HEK293 (cell line): ENCODE measurements around the gene CNPY4.

Experiments
- GLIS1 ChIP-seq: fragments of 450-650 bp; formaldehyde crosslinking; IDR thresholded peaks from 2 replicates; pipeline ENCODE4 v1.5.1; 2016; ENCODE audit warnings: missing biosample characterization, missing genetic modification characterization
- KLF1 ChIP-seq: fragments of 450-650 bp; formaldehyde crosslinking; IDR thresholded peaks from 2 replicates; pipeline ENCODE4 v1.5.1; 2016; ENCODE audit warnings: missing biosample characterization, missing genetic modification characterization
- KLF8 ChIP-seq: fragments of 450-650 bp; formaldehyde crosslinking; IDR thresholded peaks from 2 replicates; pipeline ENCODE4 v1.5.1; 2016; ENCODE audit warnings: missing biosample characterization, missing genetic modification characterization
- SCRT2 ChIP-seq: fragments of 450-650 bp; formaldehyde crosslinking; IDR thresholded peaks from 2 replicates; pipeline ENCODE4 v1.5.1; 2016; ENCODE audit warnings: missing biosample characterization, missing genetic modification characterization
- YY1 ChIP-seq: fragments of 450-650 bp; formaldehyde crosslinking; IDR thresholded peaks from 2 replicates; pipeline ENCODE4 v1.5.1; 2018; ENCODE audit warnings: missing biosample characterization, missing genetic modification characterization
- ZBTB17 ChIP-seq: fragments of 450-650 bp; formaldehyde crosslinking; IDR thresholded peaks from 2 replicates; pipeline ENCODE4 v1.5.1; 2016; ENCODE audit warnings: missing biosample characterization, missing genetic modification characterization
- ZBTB20 ChIP-seq: fragments of 450-650 bp; formaldehyde crosslinking; IDR thresholded peaks from 2 replicates; pipeline ENCODE4 v1.5.1; 2016; ENCODE audit warnings: missing biosample characterization, missing genetic modification characterization
- ZBTB8A ChIP-seq: fragments of 450-650 bp; formaldehyde crosslinking; IDR thresholded peaks from 2 replicates; pipeline ENCODE4 v1.5.1; 2016; ENCODE audit warnings: missing biosample characterization, missing genetic modification characterization
- ZNF155 ChIP-seq: fragments of 450-650 bp; formaldehyde crosslinking; IDR thresholded peaks from 2 replicates; pipeline ENCODE4 v1.5.1; 2016; ENCODE audit warnings: missing biosample characterization, missing genetic modification characterization
- ZNF202 ChIP-seq: fragments of 450-650 bp; formaldehyde crosslinking; IDR thresholded peaks from 2 replicates; pipeline ENCODE4 v1.5.1; 2016; ENCODE audit warnings: missing biosample characterization, missing genetic modification characterization, borderline replicate concordance
- ZNF239 ChIP-seq: fragments of 450-650 bp; formaldehyde crosslinking; IDR thresholded peaks from 2 replicates; pipeline ENCODE4 v1.5.1; 2016; ENCODE audit warnings: missing biosample characterization, missing genetic modification characterization
- ZNF324 ChIP-seq: fragments of 450-650 bp; formaldehyde crosslinking; IDR thresholded peaks from 2 replicates; pipeline ENCODE4 v1.5.1; 2016; ENCODE audit warnings: missing biosample characterization, missing genetic modification characterization
- ZNF529 ChIP-seq: fragments of 450-650 bp; formaldehyde crosslinking; IDR thresholded peaks from 2 replicates; pipeline ENCODE4 v1.5.1; 2017; ENCODE audit warnings: missing genetic modification characterization, missing biosample characterization; ENCODE audit not compliant: insufficient replicate concordance
- ZNF549 ChIP-seq: fragments of 450-650 bp; IDR thresholded peaks from 2 replicates; pipeline ENCODE4 v1.5.1; 2018; ENCODE audit warnings: missing biosample characterization, missing genetic modification characterization, mild to moderate bottlenecking, inconsistent platforms, moderate library complexity
- ZNF596 ChIP-seq: fragments of 450-650 bp; IDR thresholded peaks from 2 replicates; pipeline ENCODE4 v1.5.0; 2018; ENCODE audit warnings: missing biosample characterization, mild to moderate bottlenecking, missing genetic modification characterization, moderate library complexity
- ZNF677 ChIP-seq: fragments of 450-650 bp; IDR thresholded peaks from 2 replicates; pipeline ENCODE4 v1.5.0; 2018; ENCODE audit warnings: missing biosample characterization, mild to moderate bottlenecking, missing genetic modification characterization, moderate library complexity
- ZNF747 ChIP-seq: fragments of 450-650 bp; formaldehyde crosslinking; IDR thresholded peaks from 2 replicates; pipeline ENCODE4 v1.5.1; 2016; ENCODE audit warnings: missing biosample characterization, missing genetic modification characterization
- ZNF76 ChIP-seq: fragments of 450-650 bp; formaldehyde crosslinking; IDR thresholded peaks from 2 replicates; pipeline ENCODE4; 2016; ENCODE audit warnings: low read depth, missing biosample characterization, missing genetic modification characterization, borderline replicate concordance
- ZNF768 ChIP-seq: fragments of 450-650 bp; formaldehyde crosslinking; IDR thresholded peaks from 2 replicates; pipeline ENCODE4 v1.5.1; 2018; ENCODE audit warnings: missing biosample characterization, mild to moderate bottlenecking, missing genetic modification characterization
- TF ChIP-seq, protein P1 (sequence below): fragments of 450-650 bp; formaldehyde crosslinking; IDR thresholded peaks from 2 replicates; pipeline ENCODE4 v1.5.1; 2016; ENCODE audit warnings: missing biosample characterization, missing genetic modification characterization, borderline replicate concordance
- TF ChIP-seq, protein P2 (sequence below): fragments of 450-650 bp; formaldehyde crosslinking; IDR thresholded peaks from 2 replicates; pipeline ENCODE4 v1.5.1; 2017; ENCODE audit warnings: missing biosample characterization, missing genetic modification characterization
- TF ChIP-seq, protein P3 (sequence below): fragments of 450-650 bp; formaldehyde crosslinking; IDR thresholded peaks from 2 replicates; pipeline ENCODE4 v1.5.1; 2016; ENCODE audit warnings: missing biosample characterization, missing genetic modification characterization
- TF ChIP-seq, protein P4 (sequence below): sonication (generic); formaldehyde crosslinking; IDR thresholded peaks from 2 replicates; pipeline ENCODE4 v1.8.1; 2022; ENCODE audit warnings: mild to moderate bottlenecking, moderate library complexity, missing genetic modification reagents
- TF ChIP-seq, protein P5 (sequence below): fragments of 450-650 bp; formaldehyde crosslinking; IDR thresholded peaks from 2 replicates; pipeline ENCODE4 v1.5.1; 2016; ENCODE audit warnings: missing biosample characterization, missing genetic modification characterization
- TF ChIP-seq, protein P6 (sequence below): fragments of 450-650 bp; formaldehyde crosslinking; IDR thresholded peaks from 2 replicates; pipeline ENCODE4 v1.5.1; 2016; ENCODE audit warnings: missing biosample characterization, missing genetic modification characterization

CNPY4 gene

DNA sequence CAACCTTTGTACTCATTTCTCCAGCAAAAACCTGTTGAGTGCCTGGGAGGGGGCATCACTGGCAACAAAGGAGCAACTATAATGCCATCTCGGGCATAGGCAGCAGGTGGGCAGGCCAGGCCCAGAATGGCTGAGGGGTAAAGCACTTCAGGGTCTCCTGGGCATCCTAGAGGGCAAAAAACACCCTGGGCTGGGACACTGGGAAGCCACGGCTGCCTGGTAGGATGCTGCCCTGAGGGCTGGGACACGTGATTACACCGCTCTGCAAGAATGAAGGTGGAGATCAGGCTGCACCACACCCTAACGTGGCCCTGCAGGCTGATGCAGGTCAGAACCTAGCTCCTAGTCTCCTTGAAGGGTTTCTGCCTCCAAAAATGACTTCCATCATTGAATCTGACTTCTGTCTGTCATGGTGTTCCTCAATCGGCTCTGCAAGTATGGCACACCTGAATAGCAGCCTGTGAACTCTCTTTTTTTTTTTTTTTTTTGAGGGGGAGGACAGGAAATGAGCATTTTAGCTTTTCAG lies 43.6 kb downstream of the CNPY4 start (continued):
- TF ChIP-seq, protein P1, sequence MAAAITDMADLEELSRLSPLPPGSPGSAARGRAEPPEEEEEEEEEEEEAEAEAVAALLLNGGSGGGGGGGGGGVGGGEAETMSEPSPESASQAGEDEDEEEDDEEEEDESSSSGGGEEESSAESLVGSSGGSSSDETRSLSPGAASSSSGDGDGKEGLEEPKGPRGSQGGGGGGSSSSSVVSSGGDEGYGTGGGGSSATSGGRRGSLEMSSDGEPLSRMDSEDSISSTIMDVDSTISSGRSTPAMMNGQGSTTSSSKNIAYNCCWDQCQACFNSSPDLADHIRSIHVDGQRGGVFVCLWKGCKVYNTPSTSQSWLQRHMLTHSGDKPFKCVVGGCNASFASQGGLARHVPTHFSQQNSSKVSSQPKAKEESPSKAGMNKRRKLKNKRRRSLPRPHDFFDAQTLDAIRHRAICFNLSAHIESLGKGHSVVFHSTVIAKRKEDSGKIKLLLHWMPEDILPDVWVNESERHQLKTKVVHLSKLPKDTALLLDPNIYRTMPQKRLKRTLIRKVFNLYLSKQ (tag by site-specific recombination): no peak
- TF ChIP-seq ZBTB8A (tag by site-specific recombination) (peak; percentile 17; the same call in 1 of the 2 replicates), ZNF202 (tag by site-specific recombination) (no peak), ZNF155 (tag by site-specific recombination) (no peak), ZNF596 (no peak), ZNF549 (tag by site-specific recombination) (no peak), KLF8 (tag by site-specific recombination) (no peak), ZBTB20 (no peak), ZNF76 (tag by site-specific recombination) (no peak), ZNF768 (tag by site-specific recombination) (no peak), ZNF747 (tag by site-specific recombination) (no peak), ZBTB17 (peak; percentile 50; the same call in 1 of the 2 replicates), ZNF324 (tag by site-specific recombination) (no peak), ZNF529 (no peak), KLF1 (tag by site-specific recombination) (peak; percentile 42; the same call in 1 of the 2 replicates), ZNF239 (tag by site-specific recombination) (no peak), GLIS1 (tag by site-specific recombination) (no peak), ZNF677 (no peak), YY1 (no peak), SCRT2 (tag by site-specific recombination) (peak; percentile 96)
- TF ChIP-seq, protein P2, sequence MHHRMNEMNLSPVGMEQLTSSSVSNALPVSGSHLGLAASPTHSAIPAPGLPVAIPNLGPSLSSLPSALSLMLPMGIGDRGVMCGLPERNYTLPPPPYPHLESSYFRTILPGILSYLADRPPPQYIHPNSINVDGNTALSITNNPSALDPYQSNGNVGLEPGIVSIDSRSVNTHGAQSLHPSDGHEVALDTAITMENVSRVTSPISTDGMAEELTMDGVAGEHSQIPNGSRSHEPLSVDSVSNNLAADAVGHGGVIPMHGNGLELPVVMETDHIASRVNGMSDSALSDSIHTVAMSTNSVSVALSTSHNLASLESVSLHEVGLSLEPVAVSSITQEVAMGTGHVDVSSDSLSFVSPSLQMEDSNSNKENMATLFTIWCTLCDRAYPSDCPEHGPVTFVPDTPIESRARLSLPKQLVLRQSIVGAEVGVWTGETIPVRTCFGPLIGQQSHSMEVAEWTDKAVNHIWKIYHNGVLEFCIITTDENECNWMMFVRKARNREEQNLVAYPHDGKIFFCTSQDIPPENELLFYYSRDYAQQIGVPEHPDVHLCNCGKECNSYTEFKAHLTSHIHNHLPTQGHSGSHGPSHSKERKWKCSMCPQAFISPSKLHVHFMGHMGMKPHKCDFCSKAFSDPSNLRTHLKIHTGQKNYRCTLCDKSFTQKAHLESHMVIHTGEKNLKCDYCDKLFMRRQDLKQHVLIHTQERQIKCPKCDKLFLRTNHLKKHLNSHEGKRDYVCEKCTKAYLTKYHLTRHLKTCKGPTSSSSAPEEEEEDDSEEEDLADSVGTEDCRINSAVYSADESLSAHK (tag by site-specific recombination): no peak
- TF ChIP-seq, protein P3, sequence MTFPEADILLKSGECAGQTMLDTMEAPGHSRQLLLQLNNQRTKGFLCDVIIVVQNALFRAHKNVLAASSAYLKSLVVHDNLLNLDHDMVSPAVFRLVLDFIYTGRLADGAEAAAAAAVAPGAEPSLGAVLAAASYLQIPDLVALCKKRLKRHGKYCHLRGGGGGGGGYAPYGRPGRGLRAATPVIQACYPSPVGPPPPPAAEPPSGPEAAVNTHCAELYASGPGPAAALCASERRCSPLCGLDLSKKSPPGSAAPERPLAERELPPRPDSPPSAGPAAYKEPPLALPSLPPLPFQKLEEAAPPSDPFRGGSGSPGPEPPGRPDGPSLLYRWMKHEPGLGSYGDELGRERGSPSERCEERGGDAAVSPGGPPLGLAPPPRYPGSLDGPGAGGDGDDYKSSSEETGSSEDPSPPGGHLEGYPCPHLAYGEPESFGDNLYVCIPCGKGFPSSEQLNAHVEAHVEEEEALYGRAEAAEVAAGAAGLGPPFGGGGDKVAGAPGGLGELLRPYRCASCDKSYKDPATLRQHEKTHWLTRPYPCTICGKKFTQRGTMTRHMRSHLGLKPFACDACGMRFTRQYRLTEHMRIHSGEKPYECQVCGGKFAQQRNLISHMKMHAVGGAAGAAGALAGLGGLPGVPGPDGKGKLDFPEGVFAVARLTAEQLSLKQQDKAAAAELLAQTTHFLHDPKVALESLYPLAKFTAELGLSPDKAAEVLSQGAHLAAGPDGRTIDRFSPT (tag by site-specific recombination): peak; percentile 31; the same call in 1 of the 2 replicates
- TF ChIP-seq, protein P4, sequence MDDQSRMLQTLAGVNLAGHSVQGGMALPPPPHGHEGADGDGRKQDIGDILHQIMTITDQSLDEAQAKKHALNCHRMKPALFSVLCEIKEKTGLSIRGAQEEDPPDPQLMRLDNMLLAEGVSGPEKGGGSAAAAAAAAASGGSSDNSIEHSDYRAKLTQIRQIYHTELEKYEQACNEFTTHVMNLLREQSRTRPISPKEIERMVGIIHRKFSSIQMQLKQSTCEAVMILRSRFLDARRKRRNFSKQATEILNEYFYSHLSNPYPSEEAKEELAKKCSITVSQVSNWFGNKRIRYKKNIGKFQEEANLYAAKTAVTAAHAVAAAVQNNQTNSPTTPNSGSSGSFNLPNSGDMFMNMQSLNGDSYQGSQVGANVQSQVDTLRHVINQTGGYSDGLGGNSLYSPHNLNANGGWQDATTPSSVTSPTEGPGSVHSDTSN (CRISPR knock-in tag): no peak
- TF ChIP-seq, protein P5, sequence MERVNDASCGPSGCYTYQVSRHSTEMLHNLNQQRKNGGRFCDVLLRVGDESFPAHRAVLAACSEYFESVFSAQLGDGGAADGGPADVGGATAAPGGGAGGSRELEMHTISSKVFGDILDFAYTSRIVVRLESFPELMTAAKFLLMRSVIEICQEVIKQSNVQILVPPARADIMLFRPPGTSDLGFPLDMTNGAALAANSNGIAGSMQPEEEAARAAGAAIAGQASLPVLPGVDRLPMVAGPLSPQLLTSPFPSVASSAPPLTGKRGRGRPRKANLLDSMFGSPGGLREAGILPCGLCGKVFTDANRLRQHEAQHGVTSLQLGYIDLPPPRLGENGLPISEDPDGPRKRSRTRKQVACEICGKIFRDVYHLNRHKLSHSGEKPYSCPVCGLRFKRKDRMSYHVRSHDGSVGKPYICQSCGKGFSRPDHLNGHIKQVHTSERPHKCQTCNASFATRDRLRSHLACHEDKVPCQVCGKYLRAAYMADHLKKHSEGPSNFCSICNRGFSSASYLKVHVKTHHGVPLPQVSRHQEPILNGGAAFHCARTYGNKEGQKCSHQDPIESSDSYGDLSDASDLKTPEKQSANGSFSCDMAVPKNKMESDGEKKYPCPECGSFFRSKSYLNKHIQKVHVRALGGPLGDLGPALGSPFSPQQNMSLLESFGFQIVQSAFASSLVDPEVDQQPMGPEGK (tag by site-specific recombination): no peak
- TF ChIP-seq, protein P6, sequence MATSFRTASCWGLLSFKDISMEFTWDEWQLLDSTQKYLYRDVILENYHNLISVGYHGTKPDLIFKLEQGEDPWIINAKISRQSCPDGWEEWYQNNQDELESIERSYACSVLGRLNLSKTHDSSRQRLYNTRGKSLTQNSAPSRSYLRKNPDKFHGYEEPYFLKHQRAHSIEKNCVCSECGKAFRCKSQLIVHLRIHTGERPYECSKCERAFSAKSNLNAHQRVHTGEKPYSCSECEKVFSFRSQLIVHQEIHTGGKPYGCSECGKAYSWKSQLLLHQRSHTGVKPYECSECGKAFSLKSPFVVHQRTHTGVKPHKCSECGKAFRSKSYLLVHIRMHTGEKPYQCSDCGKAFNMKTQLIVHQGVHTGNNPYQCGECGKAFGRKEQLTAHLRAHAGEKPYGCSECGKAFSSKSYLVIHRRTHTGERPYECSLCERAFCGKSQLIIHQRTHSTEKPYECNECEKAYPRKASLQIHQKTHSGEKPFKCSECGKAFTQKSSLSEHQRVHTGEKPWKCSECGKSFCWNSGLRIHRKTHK (tag by site-specific recombination): no peak
